Measurements from ENCODE around the gene NLRP7.
A peak's percentile ranks its signal among the peaks of the same experiment; 100 is the strongest.
"Not testable (repeated sequence)": the region's sequence is repeated elsewhere in the genome, so short reads cannot be mapped to it uniquely, and the experiment has no call there.

NLRP7 gene

DNA sequence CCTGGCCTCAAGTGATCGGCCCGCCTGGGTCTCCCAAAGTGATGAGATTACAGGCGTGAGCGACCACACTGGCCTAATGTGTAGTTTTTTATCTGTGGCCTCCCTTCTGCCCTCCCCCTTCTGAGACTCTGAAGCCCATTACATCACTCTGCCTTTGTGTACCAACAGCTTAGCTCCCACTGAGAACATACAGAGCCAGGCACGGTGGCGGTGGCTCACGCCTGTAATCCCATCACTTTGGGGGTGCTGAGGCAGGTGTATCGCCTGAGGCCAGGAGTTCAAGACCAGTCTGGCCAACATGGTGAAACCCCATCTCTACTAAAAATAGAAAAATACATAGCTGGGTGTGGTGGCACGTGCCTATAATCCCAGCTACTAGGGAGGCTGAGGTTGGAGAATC is 28.8 kb downstream of the NLRP7 start:
- DNase-seq = no peak

DNA sequence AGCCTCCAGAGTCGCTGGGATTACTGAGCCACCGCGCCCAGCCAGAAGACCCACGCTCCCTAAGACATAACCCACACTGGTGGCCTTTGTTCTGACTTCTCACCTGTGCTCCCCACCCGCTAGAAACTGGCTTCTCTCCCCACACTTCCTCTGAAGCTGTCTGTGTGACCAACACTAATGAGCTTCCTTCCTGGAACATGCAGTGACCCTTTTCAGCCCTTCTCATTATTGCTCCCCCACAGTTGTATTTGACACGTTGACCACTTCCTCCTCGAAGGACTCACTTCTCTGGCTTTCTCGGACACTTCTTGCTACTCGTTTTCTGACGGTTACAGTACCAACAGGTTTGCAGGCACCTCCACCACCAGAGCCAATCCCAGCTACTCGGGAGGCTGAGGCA is 30.5 kb downstream of the NLRP7 start:
- DNase-seq = no peak

DNA sequence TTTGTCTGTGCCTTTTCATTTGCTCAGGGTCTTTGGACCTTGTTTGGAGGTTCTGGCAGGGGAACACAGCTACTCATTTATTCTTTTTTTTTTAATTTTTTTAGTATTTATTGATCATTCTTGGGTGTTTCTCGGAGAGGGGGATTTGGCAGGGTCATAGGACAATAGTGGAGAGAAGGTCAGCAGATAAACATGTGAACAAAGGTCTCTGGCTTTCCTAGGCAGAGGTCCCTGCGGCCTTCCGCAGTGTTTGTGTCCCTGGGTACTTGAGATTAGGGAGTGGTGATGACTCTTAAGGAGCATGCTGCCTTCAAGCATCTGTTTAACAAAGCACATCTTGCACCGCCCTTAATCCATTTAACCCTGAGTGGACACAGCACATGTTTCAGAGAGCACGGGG is 39.4 kb downstream of the NLRP7 start:
- not testable (repeated sequence) for DNase-seq

DNA sequence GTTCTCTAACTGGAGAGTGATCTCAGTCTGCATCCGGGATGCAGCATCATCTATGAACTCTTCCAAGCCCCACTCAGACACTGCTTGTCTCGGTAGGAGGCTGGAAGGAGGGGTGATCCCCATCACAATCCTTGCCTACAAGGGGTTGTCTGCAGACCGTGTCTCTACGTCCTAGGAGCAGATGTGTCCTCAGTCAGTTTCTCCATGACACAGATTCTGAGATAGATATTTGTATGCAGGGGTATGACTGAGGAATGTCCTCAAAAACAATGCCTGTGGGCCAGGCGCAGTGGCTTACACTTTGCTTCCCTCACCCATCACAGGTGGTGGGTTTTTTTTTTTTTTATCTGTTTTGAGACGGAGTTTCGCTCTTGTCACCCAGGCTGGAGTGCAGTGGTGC is 40.5 kb downstream of the NLRP7 start:
- DNase-seq = no peak

DNA sequence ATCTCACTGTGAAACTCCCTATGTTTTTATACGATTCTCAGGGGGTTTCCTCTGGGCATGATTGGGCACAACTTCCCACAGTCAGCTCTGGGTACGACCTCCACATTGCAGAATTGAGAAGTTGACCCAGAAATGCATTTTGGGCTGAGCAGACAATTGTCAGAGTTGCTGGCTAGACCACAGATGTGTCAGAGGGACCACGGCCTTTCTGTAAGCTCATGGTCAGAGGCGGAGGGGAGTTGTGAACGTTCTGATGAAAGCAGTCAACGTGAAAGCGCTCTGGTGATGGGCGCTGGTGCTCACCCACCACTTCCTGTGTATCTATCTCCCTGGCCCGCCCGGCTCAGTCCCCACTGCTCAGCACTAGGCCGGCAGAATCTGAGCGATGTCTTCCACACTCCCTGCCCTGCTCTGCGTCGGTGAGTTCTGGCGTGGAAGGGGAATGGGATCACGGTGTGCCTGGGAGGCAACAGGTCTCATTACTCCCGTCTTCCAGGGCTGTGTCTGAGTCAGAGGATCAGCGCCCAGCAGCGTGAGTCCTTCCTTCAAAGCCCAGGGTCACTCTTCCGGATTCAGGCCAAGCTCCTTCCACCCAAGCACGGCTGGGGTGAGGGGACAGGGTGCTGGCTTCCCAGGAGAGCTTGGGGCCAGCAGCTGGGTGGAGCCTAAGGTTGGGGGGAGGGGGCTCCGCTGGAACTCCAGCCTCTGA is 41.4 kb downstream of the NLRP7 start, which contains the start of gene NCR1:
NCR1 (plus strand) TSS at position 346 of the 709 bp plus-strand sequence; CDS start at position 386, 40 bp downstream.
- no peak for DNase-seq

DNA sequence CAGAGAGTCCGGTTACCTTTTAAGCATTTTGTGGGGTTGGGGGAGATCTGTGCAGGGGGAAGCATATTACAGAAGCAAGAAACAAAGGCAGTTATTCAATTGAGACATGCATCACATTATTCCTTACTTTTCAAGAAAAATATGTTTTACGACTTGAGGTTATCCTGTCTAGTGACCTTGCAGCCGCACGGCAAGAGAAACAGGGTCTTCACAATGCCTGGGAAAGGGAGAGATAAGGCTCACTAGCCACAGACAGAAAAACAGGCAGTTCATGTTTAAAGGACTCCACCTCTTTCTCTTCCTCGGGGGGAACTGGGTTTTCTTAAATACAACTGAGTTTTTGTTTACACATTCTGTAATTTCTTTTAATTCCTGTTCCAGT is 41.9 kb downstream of the NLRP7 start:
- DNase-seq = no peak

DNA sequence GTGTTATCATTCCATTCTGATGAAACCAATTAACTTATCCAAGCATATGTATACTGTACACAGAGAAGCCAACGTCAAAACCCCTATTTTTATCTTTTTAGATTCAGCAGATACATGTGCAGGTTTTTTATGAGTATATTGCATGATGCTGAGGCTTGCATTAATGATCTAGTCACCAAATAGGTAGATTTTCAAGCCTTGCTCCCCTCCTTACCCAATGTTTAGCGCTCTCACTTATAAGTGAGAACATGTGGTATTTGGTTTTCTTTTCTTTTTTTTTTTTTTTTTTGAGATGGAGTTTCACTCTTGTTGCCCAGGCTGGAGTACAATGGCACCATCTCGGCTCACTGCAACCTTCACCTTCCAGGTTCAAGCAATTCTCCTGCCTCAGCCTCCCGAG is 43.1 kb downstream of the NLRP7 start:
- DNase-seq = not testable (repeated sequence)

DNA sequence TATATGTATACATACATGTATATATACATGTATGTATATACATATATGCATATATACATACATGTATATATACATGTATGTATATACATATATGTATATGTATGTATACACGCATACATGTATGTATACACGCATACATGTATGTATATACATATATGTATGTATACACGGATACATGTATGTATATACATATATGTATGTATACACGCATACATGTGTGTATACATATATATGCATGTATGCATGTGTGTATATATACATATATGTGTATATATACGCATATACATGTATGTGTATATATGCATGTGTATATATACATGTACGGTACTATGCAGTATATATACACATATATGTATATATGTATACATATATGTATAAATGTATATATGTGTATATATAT is 44.0 kb downstream of the NLRP7 start:
- DNase-seq = no peak

DNA sequence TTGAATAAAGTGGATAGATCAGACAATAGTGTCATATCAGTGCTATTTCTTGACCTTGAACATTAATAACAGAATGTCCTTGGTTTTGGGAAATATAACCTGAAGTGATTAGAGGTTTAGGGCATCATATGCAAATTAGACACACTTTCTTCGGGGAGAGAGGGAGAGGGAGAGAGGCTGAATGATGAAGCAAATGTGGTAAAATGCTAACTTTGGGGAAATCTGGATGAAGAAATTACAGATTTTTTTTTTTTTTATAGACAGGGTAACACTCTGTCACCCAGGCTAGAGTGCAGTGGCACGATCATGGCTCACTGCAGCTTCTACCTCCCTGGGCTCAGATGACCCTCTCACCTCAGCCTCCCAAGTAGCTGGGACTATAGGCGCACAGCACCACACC is 45.3 kb downstream of the NLRP7 start:
- DNase-seq = no peak

DNA sequence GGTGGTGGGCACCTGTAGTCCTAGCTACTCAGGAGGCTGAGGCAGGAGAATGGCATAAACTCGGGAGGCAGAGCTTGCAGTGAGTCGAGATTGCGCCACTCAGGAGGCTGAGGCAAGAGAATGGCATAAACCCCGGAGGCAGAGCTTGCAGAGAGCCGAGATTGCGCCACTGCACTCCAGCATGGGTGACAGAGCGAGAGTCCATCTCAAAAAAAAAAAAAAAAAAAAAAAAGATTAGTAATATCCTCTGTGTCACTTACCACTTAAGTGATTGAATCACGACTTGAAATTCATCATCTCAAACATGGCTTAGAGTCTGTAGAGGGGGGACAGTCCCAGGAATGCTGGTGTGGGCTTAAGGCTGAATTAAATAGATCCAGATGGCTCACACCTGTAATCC is 46.2 kb downstream of the NLRP7 start:
- DNase-seq = not testable (repeated sequence)

DNA sequence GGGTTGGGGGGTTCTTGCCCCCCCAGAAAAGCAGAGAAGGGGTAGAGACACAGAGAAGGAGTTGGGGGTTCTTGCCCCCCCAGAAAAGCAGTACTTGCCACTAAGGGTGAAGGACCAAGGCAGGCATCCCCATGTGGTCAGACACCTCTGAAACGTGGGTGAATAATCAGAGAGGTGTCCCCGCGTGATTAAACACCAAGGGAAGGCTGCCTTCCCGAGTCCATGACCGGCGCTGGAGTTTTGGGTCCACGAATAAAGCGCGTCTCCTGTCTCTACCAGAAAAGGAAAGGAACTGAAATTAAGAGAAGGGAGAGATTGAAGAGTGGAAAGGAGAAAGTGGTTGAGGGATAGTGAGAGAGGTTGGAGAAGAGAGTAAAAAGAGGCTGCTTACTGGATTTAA is 47.7 kb downstream of the NLRP7 start:
- DNase-seq = not testable (repeated sequence)

DNA sequence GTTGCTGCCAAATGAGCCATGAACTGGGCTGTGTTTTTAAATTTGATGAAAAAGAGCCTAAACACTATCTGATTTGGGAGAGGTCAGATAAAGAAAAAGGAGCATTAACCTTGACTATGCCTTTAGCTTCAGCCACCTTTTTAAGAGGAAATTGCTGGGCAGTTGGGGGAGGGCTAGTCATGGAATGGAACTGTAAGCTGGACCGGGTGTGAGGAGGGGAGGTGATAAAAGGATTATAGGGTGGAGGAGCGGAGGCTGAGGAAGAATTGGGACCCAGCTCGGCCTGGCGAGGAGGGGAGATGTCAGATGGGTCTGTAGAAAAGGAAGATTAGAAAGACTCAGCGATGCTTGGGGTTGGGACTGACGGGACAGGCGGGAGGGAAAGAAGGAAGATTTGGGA is 48.6 kb downstream of the NLRP7 start:
- not testable (repeated sequence) for DNase-seq

DNA sequence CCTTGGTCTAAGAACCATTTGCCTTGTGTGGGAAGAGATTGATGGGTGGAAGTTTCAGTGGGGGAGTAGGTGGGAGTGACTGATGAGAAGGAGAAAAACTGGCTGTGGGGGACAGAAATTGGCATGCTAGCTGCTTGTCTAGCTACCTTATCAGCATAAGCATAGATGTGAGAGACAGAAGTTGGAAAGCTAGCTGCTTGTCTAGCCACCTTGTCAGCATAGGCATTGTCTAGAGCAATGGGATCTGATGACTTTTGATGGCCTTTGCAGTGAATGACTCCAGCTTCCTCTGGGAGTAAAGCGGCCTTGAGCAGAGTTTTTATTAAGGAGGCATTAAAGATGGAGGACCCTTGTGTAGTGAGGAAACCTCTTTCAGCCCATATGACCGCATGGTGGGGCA is 51.3 kb downstream of the NLRP7 start:
- no peak for DNase-seq

DNA sequence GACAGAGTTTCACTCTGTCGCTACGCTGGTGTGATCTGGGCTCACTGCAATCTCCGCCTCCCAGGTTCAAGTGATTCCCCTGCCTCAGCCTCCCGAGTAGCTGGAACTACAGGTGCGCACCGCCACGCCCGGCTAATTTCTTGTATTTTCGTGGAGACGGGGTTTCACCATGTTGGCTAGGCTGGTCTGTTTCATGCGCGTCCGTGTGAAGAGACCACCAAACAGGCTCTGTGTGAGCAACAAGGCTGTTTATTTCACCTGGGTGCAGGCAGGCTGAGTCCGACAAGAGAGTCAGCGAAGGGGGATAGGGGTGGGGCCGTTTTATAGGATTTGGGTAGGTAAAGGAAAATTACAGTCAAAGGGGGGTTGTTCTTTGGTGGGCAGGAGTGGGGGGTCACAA is 53.2 kb downstream of the NLRP7 start:
- DNase-seq = not testable (repeated sequence)

DNA sequence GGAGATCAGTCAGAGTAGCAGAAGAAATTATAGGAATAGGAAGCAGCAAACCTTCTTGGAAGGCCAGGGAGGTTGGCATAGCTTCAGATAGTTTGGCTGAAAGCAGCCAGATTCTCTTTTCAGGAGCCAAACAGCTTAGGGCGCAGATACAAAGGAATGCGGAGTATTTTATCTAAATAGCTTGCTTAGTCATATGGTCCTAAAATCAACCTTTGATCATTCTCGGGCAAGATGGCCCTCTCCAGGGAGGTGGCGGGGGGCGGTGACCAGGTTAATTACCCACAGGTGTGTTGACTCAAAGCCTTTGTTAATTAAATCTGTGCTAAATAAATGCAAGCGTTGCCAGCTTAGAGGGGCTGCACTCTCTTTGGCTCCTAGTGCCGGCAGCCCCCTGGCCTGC is 53.9 kb downstream of the NLRP7 start:
- DNase-seq = no peak

DNA sequence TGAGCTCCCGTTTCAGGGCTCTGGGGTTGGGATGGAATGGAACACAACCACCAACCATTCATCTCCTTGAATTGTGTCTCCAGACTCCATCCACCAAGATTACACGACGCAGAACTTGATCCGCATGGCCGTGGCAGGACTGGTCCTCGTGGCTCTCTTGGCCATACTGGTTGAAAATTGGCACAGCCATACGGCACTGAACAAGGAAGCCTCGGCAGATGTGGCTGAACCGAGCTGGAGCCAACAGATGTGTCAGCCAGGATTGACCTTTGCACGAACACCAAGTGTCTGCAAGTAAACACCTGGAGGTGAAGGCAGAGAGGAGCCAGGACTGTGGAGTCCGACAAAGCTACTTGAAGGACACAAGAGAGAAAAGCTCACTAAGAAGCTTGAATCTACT is 57.8 kb downstream of the NLRP7 start:
- DNase-seq = no peak

DNA sequence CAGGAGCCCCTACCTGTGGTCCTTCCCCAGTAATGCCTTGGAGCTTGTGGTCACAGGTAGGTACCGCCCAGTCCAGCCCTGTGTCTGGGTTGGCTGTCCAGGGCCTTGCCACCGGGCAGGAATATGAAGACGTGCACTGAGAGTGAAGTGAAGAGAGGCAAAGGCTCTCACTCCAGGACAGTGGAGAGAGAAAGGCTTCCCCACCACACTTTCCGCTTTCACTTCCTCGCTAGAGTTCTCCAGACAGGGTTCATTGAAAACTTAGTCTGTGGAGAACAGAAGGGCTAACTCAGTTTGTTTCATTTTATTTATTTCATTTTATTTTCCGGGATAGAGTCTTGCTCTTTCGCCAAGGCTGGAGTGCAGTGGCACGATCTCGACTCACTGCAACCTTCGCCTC is 59.1 kb downstream of the NLRP7 start:
- no peak for DNase-seq

DNA sequence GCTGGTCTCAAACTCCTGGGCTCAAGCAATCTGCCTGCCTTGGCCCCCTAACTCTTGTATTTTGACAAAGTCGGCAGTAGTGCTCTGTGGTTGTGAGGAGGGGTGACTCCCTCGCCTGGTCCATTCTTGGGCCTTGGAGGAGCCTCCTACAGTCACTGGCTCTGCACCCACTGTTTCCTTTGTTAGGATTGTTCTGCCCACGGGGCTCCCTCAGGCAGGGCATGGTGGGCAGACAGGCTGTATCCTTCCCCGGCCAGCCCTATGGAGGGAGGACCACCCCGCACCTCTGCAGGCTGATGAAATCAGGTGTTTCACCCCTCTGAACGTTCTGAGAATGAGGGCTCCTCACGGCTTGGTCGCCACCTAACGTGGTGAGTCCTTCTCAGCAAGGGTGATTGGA is 64.1 kb downstream of the NLRP7 start:
- no peak for DNase-seq

DNA sequence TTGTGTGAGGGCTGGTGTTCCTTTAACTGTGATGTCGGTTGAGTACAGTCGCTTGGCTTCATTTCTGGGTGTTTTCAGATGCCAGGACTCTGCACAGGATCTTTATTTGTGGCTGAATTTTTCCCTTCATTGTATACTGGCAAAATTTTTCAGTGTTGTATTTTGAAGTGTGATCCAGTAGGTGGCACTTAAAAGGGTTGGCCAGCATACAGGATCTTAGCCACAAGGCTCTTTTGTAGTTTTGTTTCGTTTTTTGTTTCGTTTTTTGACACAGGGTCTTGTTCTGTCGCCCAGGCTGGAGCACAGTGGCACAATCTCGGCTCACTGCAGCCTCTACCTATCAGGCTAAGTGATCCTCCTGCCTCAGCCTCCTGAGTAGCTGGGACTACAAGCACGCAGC is 64.6 kb downstream of the NLRP7 start:
- DNase-seq = no peak

DNA sequence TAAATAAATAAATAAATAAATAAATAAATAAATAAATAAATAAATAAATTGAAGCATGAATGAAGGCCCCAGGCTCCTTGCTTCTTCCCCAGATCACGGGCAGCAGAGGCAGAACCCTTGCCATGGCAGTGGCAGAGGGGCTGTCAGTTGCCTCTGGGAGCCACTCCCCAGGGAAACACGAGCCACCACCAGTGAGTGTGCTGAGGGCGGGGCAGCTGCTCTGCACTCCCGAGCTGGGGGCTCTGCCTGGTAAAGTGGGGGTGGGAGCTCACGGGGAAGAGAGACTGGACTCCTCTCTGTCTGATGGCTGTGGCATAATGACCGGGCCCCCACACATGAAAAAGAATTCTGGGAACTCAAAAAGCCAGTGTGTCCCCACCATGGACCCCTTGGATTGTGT is 65.4 kb downstream of the NLRP7 start:
- DNase-seq = no peak

DNA sequence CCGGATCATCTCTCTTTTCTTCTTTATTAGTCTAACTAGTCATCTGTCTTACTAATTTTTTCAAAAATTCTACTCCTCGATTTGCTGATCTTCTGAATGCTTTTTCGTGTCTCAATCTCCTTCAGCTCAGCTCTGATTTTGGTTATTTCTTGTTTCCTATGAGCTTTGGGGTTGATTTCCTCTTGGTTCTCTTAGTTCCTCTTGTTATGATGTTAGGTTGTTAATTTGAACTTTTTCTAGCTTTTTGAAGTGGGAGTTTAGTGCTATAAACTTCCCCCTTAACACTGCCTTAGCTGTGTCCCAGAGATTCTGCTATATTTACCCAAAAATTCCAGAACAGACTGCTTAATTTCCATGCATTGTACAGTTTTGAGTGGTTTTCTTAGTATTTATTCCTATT is 69.9 kb downstream of the NLRP7 start:
- DNase-seq = no peak

DNA sequence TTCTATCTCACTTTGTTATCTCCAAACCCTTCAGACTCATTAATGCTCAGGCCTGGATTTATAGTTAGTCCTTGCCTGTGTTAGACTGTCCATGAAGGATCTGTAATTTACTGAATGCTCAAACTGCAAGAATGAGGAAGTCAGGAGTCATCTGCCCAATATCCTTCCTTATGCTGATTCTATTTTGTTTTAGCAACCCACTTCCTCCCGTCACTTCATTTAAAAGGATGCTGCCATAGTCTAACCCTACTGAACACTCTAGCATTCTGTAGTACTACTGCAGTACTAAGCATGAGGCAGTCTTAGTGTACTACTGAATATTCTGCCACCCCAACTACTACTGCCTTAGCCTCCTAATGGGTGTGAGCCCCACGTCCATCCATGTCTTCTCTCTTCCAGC is 71.8 kb downstream of the NLRP7 start:
- peak; percentile 38 for DNase-seq

DNA sequence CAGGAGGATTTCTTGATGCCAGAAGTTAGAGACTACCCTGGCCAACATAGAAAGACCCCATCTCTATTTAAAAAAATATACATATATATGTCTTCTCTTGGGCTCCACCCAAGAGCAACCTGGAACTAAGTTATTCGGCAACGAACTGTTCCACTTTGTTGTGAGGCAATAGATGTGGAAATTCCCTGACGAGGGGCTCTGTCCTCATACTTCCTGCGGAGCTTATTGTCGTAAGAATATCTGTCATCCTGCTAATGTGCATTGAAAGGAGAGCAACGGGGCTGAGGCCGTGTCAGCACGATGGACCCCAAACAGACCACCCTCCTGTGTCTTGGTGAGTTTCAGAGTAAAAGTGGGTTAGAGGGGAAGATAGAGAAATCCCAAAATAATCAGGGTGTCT is 73.3 kb downstream of the NLRP7 start, which contains the start of gene FCAR:
FCAR (plus strand) TSS at position 246 of the 400 bp plus-strand sequence; CDS start at position 301, 55 bp downstream.
- no peak for DNase-seq

Measured in KG1 (cell line).